Osteoblast (primary cell): ENCODE measurements around the gene CDKAL1. TPM values are rescaled to one million over a fixed set of nuclear protein-coding genes. Genes with fewer than 3 reads are reported as not detected.

Experiments
- DNase-seq: peaks from one replicate; pipeline ENCODE4 v3.0.0; 2011; ENCODE audit warnings: low spot score, mixed read lengths; ENCODE audit not compliant: insufficient read length; ENCODE audit errors: missing footprints
- H2AFZ ChIP-seq: 2 replicates; pipeline ENCODE4 v1.6.0; 2011; ENCODE audit warnings: mild to moderate bottlenecking, low read length
- H3K27ac ChIP-seq: 2 replicates; pipeline ENCODE4 v1.5.1; 2011; ENCODE audit warnings: mild to moderate bottlenecking, low read depth, low read length, moderate library complexity
- H3K27me3 ChIP-seq: 2 replicates; pipeline ENCODE4 v1.6.0; 2012; ENCODE audit warnings: mild to moderate bottlenecking, control low read depth, inconsistent platforms, low read length, moderate library complexity; ENCODE audit not compliant: insufficient read depth
- H3K36me3 ChIP-seq: 2 replicates; pipeline ENCODE4 v1.5.1; 2011; ENCODE audit warnings: mild to moderate bottlenecking, low read length, control low read depth, moderate library complexity; ENCODE audit not compliant: insufficient read depth
- H3K4me1 ChIP-seq: 2 replicates; pipeline ENCODE4 v1.5.1; 2011; ENCODE audit warnings: mild to moderate bottlenecking, low read length, control low read depth, moderate library complexity; ENCODE audit not compliant: insufficient read depth
- H3K4me2 ChIP-seq: 2 replicates; pipeline ENCODE4 v1.6.0; 2011; ENCODE audit warnings: mild to moderate bottlenecking, low read length; ENCODE audit not compliant: insufficient read depth
- H3K4me3 ChIP-seq: fragments of 200-600 bp; sonication (generic); 3 replicates; pipeline ENCODE4 v1.5.1; 2012; ENCODE audit warnings: mild to moderate bottlenecking, low read length, inconsistent platforms; ENCODE audit not compliant: insufficient read depth
- H3K79me2 ChIP-seq: 2 replicates; pipeline ENCODE4 v1.6.0; 2012; ENCODE audit warnings: mild to moderate bottlenecking, low read length, control low read depth, inconsistent platforms; ENCODE audit not compliant: insufficient read depth
- H3K9me3 ChIP-seq: 2 replicates; pipeline ENCODE4 v1.5.1; 2011; ENCODE audit warnings: low read depth, low read length, control low read depth
- H4K20me1 ChIP-seq: 2 replicates; pipeline ENCODE4 v1.6.0; 2012; ENCODE audit warnings: mild to moderate bottlenecking, low read length, control low read depth; ENCODE audit not compliant: insufficient read depth
- total RNA-seq: library from RNA; depleted of rRNA; stranded (reverse); fragments of >200 nt; gene quantifications from 2 replicates; pipeline ENCODE4 v1.2.3, GENCODE V29; 2012
- TF ChIP-seq, protein P1 (sequence below): IDR thresholded peaks from 2 replicates; pipeline ENCODE4 v1.5.1; 2011; ENCODE audit warnings: mild to moderate bottlenecking, low read depth, low read length, moderate library complexity; ENCODE audit errors: extremely low read depth

CDKAL1 gene
- total RNA-seq, 1 donor = 18.5 TPM

GRCh38 chr6:21080221-21080620 is 546.0 kb downstream of the CDKAL1 start:
- no peaks in the 10 kb centered on the region for H4K20me1 ChIP-seq
- H3K9me3 ChIP-seq = no peaks in the 10 kb centered on the region
- no peak overlapping the region for H3K4me2 ChIP-seq
- no peaks in the 10 kb centered on the region for H3K27me3 ChIP-seq
- no peaks in the 10 kb centered on the region for H3K79me2 ChIP-seq
- TF ChIP-seq, protein P1, sequence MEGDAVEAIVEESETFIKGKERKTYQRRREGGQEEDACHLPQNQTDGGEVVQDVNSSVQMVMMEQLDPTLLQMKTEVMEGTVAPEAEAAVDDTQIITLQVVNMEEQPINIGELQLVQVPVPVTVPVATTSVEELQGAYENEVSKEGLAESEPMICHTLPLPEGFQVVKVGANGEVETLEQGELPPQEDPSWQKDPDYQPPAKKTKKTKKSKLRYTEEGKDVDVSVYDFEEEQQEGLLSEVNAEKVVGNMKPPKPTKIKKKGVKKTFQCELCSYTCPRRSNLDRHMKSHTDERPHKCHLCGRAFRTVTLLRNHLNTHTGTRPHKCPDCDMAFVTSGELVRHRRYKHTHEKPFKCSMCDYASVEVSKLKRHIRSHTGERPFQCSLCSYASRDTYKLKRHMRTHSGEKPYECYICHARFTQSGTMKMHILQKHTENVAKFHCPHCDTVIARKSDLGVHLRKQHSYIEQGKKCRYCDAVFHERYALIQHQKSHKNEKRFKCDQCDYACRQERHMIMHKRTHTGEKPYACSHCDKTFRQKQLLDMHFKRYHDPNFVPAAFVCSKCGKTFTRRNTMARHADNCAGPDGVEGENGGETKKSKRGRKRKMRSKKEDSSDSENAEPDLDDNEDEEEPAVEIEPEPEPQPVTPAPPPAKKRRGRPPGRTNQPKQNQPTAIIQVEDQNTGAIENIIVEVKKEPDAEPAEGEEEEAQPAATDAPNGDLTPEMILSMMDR = no peak
- no peak overlapping the region for H3K4me3 ChIP-seq
- H3K36me3 ChIP-seq = no peaks in the 10 kb centered on the region
- no peak overlapping the region for H2AFZ ChIP-seq
- no peak for DNase-seq
- no peak overlapping the region for H3K27ac ChIP-seq
- H3K4me1 ChIP-seq = peaks cover 8% of the 10 kb centered on the region

- H3K9me3 ChIP-seq = no peaks in the 10 kb centered on the region
- H3K4me3 ChIP-seq = no peak overlapping the region
Observed at GRCh38 chr6:21082091-21082490, 547.8 kb downstream of the CDKAL1 start.

DNA sequence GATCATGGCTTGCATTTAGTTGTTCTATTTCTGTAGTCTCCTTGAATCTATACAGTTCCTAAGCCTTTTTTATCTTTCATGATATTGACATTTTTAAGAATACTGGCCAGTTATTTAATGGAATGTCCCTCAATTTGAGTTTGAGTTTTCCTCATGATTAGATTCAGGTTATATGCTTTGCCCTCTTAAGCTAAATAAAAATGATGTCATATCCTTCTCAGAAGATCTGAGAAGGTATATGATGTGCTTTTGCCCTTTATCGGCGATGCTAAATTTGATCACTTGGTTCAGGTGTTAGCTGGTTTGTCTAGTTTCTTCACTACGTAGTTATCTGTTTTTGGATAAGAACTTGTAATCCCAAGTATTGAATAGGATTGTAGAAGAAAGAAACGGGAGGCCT is 549.5 kb downstream of the CDKAL1 start:
- Histone ChIP-seq H4K20me1 (no peaks in the 10 kb centered on the region), H3K27ac (no peak overlapping the region), H3K4me1 (peaks cover 8% of the 10 kb centered on the region), H3K79me2 (no peaks in the 10 kb centered on the region), H3K27me3 (no peaks in the 10 kb centered on the region), H2AFZ (no peak overlapping the region), H3K9me3 (no peaks in the 10 kb centered on the region), H3K4me3 (no peak overlapping the region), H3K4me2 (no peak overlapping the region), H3K36me3 (no peaks in the 10 kb centered on the region)
- DNase-seq = no peak
- TF ChIP-seq, protein P1 = no peak

More at GRCh38 chr6:21082091-21082490, 547.8 kb downstream of the CDKAL1 start:
- H3K4me1 ChIP-seq = peaks cover 8% of the 10 kb centered on the region
- DNase-seq = no peak
- H3K36me3 ChIP-seq = no peaks in the 10 kb centered on the region
- H3K27ac ChIP-seq = no peak overlapping the region
- no peaks in the 10 kb centered on the region for H3K27me3 ChIP-seq
- no peak overlapping the region for H2AFZ ChIP-seq
- H3K4me2 ChIP-seq = no peak overlapping the region
- no peaks in the 10 kb centered on the region for H3K79me2 ChIP-seq
- TF ChIP-seq, protein P1 = no peak
- no peaks in the 10 kb centered on the region for H4K20me1 ChIP-seq

DNA sequence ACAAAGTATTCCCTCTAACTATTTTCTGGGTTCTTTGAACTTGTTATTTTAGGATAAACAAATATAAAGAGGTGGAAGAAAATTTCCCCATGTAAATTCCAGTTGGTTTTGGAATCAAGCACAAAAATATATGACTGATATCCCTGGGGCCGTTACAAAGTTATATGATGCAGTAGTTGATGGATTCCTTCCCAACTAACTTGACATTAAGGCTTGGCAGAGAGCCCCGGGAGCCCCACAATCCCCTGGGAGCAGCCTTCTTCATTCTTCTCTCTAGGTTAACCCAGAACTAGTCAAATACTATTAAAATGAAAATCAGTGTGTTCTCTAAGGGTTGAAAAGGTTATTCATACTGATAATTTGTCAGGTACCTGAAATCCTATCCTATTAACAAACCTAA is 550.4 kb downstream of the CDKAL1 start:
- H2AFZ ChIP-seq = no peak overlapping the region
- TF ChIP-seq, protein P1 = no peak
- no peak overlapping the region for H3K4me3 ChIP-seq
- H3K4me1 ChIP-seq = peaks cover 5% of the 10 kb centered on the region
- H3K9me3 ChIP-seq = no peaks in the 10 kb centered on the region
- peak; percentile 30 for DNase-seq
- H3K79me2 ChIP-seq = no peaks in the 10 kb centered on the region
- H3K27ac ChIP-seq = no peak overlapping the region
- no peaks in the 10 kb centered on the region for H3K27me3 ChIP-seq
- no peak overlapping the region for H3K4me2 ChIP-seq
- no peaks in the 10 kb centered on the region for H4K20me1 ChIP-seq
- H3K36me3 ChIP-seq = no peaks in the 10 kb centered on the region
